A549 (cell line): Measurements from ENCODE around the gene NKAIN4. TPM values are rescaled to one million over a fixed set of nuclear protein-coding genes. Genes with fewer than 3 reads are reported as not detected.

Experiments
- ATAC-seq, 2 experiments: fragments of 200-7000 bp in 1 of 2; fragments of >200 bp in 1 of 2; cut with Nextera tagmentation in 1 of 2; cut with Tn5 transposase in 1 of 2; 3 replicates each; pipeline versions ENCODE4 v1.8.0 to v1.9.1; 2018 to 2020; ENCODE audit warnings: mild to moderate bottlenecking in 1 of 2, moderate library complexity in 1 of 2
- CTCF ChIA-PET: fragments of 300-600 bp; sonication (Branson Sonifier 250); formaldehyde crosslinking; extraction: SDS; loops from one replicate; lab custom pipeline; 2021; ENCODE audit warnings: antibody characterized with exemption, inconsistent platforms; lab: Yijun Ruan, JAX
- POLR2A ChIA-PET: fragments of 350-600 bp; formaldehyde crosslinking; extraction: SDS; loops from one replicate; lab custom pipeline; 2021; ENCODE audit warnings: antibody characterized with exemption, inconsistent platforms; lab: Yijun Ruan, JAX
- DNase-seq, 2 experiments: peaks; one replicate each; pipeline versions ENCODE4 v3.0.0 to v3.0.0-alpha.2; 2011 to 2016; ENCODE audit warnings: low read depth in 1 of 2, low spot score in 1 of 2
- FAIRE-seq: peaks from 2 replicates; lab custom pipeline; 2011; peaks lifted over from hg19 to GRCh38; lab: Jason Lieb, UNC
- H3K27ac ChIP-seq, 2 experiments: fragments of >200 bp; sonication (Bioruptor Twin); formaldehyde crosslinking; 3 replicates each; pipeline ENCODE4 v1.5.1; 2016 to 2017
- H3K4me1 ChIP-seq: fragments of >200 bp; sonication (Bioruptor Twin); formaldehyde crosslinking; 3 replicates; pipeline ENCODE4 v1.6.1; 2016
- H3K4me2 ChIP-seq: fragments of >200 bp; sonication (Bioruptor Twin); formaldehyde crosslinking; 3 replicates; pipeline ENCODE4 v1.6.1; 2016
- H3K4me3 ChIP-seq: fragments of >200 bp; sonication (Bioruptor Twin); formaldehyde crosslinking; 3 replicates; pipeline ENCODE4 v1.5.1; 2016
- H3K9me3 ChIP-seq: fragments of >200 bp; sonication (Bioruptor Twin); formaldehyde crosslinking; 3 replicates; pipeline ENCODE4 v1.6.1; 2016
- BHLHE40 ChIP-seq: IDR thresholded peaks from 2 replicates; pipeline ENCODE4 v1.6.1; 2012; ENCODE audit warnings: low read depth, low read length, inconsistent platforms
- CEBPB ChIP-seq, 2 experiments: fragments of >200 bp in 1 of 2; sonication (Bioruptor Twin) in 1 of 2; formaldehyde crosslinking in 1 of 2; IDR thresholded peaks; 2 replicates each; pipeline ENCODE4 v1.6.1; 2012 to 2016
- CHD2 ChIP-seq: fragments of 150-350 bp; IDR thresholded peaks from 2 replicates; pipeline ENCODE4 v1.6.1; 2014; ENCODE audit warnings: low read length; ENCODE audit not compliant: partially characterized antibody
- CHD4 ChIP-seq: fragments of 200-600 bp; sonication (generic); IDR thresholded peaks from 2 replicates; pipeline ENCODE4 v1.6.1; 2016; ENCODE audit warnings: antibody characterized with exemption, mild to moderate bottlenecking, borderline replicate concordance
- EP300 ChIP-seq, 2 experiments: fragments of >200 bp; sonication (Bioruptor Twin); formaldehyde crosslinking; IDR thresholded peaks; 2 replicates in 1 of 2; 3 replicates in 1 of 2; pipeline ENCODE4 v1.6.1; 2016 to 2017
- HDAC2 ChIP-seq: fragments of 200-600 bp; sonication (generic); IDR thresholded peaks from 2 replicates; pipeline ENCODE4 v1.6.1; 2016
- HOXA7 ChIP-seq: fragments of 250-450 bp; sonication (Bioruptor Pico); IDR thresholded peaks from 2 replicates; pipeline ENCODE4 v1.5.0; 2020; ENCODE audit warnings: mild to moderate bottlenecking, moderate library complexity
- HOXB5 ChIP-seq: fragments of 250-450 bp; sonication (Bioruptor Pico); IDR thresholded peaks from 2 replicates; pipeline ENCODE4 v1.5.0; 2020; ENCODE audit warnings: mild to moderate bottlenecking, moderate library complexity
- JUNB ChIP-seq: fragments of >200 bp; sonication (Bioruptor Twin); formaldehyde crosslinking; IDR thresholded peaks from 2 replicates; pipeline ENCODE4 v1.6.1; 2016
- KDM1A ChIP-seq: fragments of 200-600 bp; sonication (generic); IDR thresholded peaks from 2 replicates; pipeline ENCODE4 v1.6.1; 2016; ENCODE audit warnings: low read depth, mild to moderate bottlenecking
- MAZ ChIP-seq: fragments of 150-350 bp; IDR thresholded peaks from 2 replicates; pipeline ENCODE4 v1.6.1; 2014; ENCODE audit warnings: antibody characterized with exemption, low read depth, low read length, borderline replicate concordance
- POLR2A ChIP-seq: IDR thresholded peaks from 2 replicates; pipeline ENCODE4 v1.6.1; 2012; ENCODE audit warnings: mild to moderate bottlenecking, low read length
- RAD21 ChIP-seq, 2 experiments: fragments of >200 bp in 1 of 2; sonication (Bioruptor Twin) in 1 of 2; formaldehyde crosslinking in 1 of 2; IDR thresholded peaks in 1 of 2; conservative IDR thresholded peaks in 1 of 2; 2 replicates in 1 of 2; 3 replicates in 1 of 2; pipeline ENCODE4 v1.6.1; 2012 to 2018; ENCODE audit warnings: inconsistent platforms in 1 of 2
- RNF2 ChIP-seq: fragments of 200-600 bp; sonication (generic); IDR thresholded peaks from 2 replicates; pipeline ENCODE4 v1.6.1; 2016; ENCODE audit warnings: low read depth, mild to moderate bottlenecking, antibody characterized with exemption, moderate library complexity, borderline replicate concordance
- SMC3 ChIP-seq: fragments of >200 bp; sonication (Bioruptor Twin); formaldehyde crosslinking; IDR thresholded peaks from 3 replicates; pipeline ENCODE4 v1.6.1; 2018; ENCODE audit warnings: inconsistent platforms
- WGBS: methylation state at CpG from one replicate; pipeline ENCODE4 v1.1.6; 2017; ENCODE audit errors: missing lambda C conversion rate; 5-methylcytosine and 5-hydroxymethylcytosine counted together
- polyA plus RNA-seq, 4 experiments: library from polyadenylated mRNA; depleted of rRNA in 3 of 4; stranded (reverse); fragments of >200 nt; fragmentation: RNase III in 1 of 4; extraction: RNeasy Plus Mini Kit Qiagen cat#74134 plus additional on column Dnase treatment in 1 of 4; gene quantifications; 2 replicates in 3 of 4; 3 replicates in 1 of 4; pipeline ENCODE4 v1.2.3, GENCODE V29; 2011 to 2017
- TF ChIP-seq, protein P1 (sequence below): fragments of >200 bp; sonication (Bioruptor Twin); formaldehyde crosslinking; IDR thresholded peaks from 3 replicates; pipeline ENCODE4 v1.5.1; 2016
- TF ChIP-seq, protein P2 (sequence below): fragments of 250-450 bp; sonication (Bioruptor Pico); IDR thresholded peaks from 2 replicates; pipeline ENCODE4 v1.5.0; 2020; ENCODE audit warnings: low read depth, mild to moderate bottlenecking, moderate library complexity
- TF ChIP-seq, protein P3 (sequence below): IDR thresholded peaks from 2 replicates; pipeline ENCODE4 v1.6.1; 2012

Gene NKAIN4
- polyA plus RNA-seq, 2 of the 4 experiments (the other 2 are of a cell fraction), result 5.8 to 9.7 TPM

DNA sequence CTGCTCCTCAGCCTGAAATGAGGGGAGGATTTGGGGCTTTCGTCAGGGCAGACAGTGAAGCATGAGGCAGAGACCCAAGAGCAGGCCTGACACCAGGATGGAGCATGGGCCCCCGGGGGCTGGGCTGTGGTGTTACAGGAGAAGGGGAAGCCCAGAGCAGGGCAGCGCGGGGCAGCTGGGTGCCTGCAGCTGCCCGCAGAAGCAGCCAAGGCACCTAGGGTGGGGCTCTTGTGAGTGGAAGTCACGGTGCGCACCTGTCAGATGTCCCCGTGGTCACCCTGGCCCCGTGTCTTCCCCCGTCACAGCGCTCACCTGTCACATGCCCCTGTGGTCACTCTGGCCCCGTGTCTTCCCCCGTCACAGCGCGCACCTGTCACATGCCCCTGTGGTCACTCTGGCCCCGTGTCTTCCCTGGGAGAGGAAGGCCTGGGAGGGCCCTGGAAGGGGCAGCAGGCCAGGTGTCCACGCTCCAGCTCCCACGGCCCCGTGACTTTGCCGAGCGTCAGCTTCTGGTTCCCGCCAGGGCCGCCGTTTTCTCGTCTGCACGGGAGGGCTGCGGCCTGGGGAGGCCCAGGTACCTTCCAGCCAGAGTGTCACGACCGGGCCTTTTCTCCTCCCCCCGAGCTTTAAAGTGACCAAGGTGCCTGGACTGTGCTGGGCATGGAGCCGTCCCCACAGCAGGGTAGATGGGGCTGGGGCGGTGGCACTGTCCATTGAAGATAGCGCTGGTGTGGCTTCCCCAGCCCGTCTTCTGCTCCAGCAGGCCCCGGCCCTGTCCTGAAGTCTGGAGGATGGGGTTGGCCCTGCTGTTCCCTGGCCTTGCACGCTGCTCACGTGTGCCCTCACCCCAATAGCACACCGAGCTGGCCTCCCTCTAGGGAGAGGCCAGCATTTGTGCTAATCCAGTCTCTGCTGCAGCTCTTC lies 27.7 kb upstream of the NKAIN4 start (continued):
- TF ChIP-seq HDAC2 (no peak), CEBPB (IDR thresholded peaks at IDR 0.05) (no peak)

DNA sequence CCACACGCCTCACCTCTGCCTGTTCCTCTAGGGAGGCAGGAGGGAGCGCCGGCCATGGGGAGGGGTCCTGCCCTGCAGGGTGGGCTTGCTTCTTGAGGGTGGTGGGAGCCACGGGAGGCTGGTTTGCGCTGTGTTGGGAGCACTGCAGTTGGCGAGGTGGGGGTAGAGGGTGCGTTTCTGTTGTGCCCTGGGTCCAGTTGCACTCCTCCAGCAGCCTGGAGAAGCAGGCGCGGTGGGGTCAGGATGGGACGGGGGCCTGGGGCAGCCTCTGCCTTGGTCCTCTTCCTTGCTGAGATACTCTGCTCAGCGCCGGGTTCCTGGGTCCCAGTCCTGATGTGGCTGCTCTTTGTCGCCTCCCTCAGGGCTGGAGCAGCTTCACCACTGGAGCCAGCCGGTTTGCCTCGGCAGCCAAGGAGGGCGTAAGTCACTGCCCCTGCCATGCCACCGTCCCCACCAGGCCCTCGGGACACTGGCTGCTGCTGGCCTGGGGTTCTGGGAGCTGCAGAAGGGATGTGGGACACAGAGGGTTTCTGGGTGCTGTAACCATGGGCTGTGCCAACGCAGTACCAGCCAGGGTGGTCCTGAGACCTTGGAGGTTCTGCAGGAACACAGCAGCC lies 26.8 kb upstream of the NKAIN4 start:
- Histone ChIP-seq H3K4me3 (no peak overlapping the region), H3K9me3 (no peaks in the 10 kb centered on the region), H3K4me1 (no peaks in the 10 kb centered on the region), H3K4me2 (no peak overlapping the region), H3K27ac (no peak overlapping the region)
- WGBS, result 80% methylated on average over 16 of the region's 19 CpGs
- DNase-seq (peak; percentile 48 to 49), ATAC-seq (peak; percentile 46 to 83; a peak in 4 of 6 replicates), FAIRE-seq (no peak)
- TF ChIP-seq JUNB (no peak), RAD21 (conservative IDR thresholded peaks at IDR 0.05 in 1 of 2, IDR thresholded peaks at IDR 0.05 in 1 of 2) (peak; percentile 30 to 51; a peak in 1 of 5 replicates), SMC3 (peak; percentile 28; the same call in 1 of the 3 replicates)
- TF ChIP-seq, protein P1, sequence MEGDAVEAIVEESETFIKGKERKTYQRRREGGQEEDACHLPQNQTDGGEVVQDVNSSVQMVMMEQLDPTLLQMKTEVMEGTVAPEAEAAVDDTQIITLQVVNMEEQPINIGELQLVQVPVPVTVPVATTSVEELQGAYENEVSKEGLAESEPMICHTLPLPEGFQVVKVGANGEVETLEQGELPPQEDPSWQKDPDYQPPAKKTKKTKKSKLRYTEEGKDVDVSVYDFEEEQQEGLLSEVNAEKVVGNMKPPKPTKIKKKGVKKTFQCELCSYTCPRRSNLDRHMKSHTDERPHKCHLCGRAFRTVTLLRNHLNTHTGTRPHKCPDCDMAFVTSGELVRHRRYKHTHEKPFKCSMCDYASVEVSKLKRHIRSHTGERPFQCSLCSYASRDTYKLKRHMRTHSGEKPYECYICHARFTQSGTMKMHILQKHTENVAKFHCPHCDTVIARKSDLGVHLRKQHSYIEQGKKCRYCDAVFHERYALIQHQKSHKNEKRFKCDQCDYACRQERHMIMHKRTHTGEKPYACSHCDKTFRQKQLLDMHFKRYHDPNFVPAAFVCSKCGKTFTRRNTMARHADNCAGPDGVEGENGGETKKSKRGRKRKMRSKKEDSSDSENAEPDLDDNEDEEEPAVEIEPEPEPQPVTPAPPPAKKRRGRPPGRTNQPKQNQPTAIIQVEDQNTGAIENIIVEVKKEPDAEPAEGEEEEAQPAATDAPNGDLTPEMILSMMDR, result peak; percentile 36
- ChIA-PET CTCF (interaction anchor here (0.7 to 30.4 kb wide), 21 partner anchors 10 to 186 kb away, joined by 3 to 401 read pairs (median 5); partner anchors contain the start of genes BIRC7 and COL20A1), POLR2A (interaction anchor here (1.2 kb wide), 1 partner anchor 56 kb away, joined by 7 read pairs; no protein-coding TSS in a partner anchor)

DNA sequence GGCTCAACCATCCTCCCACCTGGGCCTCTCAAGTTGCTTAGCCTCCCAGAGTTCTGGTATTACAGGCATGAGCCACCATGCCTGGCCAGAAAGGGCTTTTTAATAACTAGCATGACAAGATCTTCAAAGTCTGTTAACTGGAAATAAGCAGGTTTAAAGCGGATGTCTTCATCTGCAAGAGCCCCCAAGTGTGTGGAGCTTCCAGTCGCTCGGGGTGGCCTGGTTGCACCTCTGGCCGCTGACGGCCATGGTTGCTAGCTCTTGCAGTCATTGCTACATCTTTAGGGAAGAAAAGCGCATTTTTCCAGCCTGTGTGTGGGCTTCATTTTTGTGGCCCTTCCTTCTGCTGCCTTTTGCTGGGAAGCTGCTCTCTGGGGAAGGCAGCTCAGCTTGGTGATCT lies 26.1 kb upstream of the NKAIN4 start:
- peaks cover under 1% of the 10 kb centered on the region; the same call in 1 of the 3 replicates for H3K4me1 ChIP-seq
- H3K27ac ChIP-seq, result no peak overlapping the region
- FAIRE-seq (no peak), ATAC-seq (no peak), DNase-seq (no peak)
- TF ChIP-seq BHLHE40 (no peak), HOXA7 (CRISPR knock-in tag) (no peak), HOXB5 (CRISPR knock-in tag) (no peak), CHD2 (no peak), HDAC2 (no peak), EP300 (IDR thresholded peaks at IDR 0.05) (no peak), POLR2A (no peak), RNF2 (no peak), MAZ (no peak), KDM1A (no peak), SMC3 (no peak), CHD4 (no peak)
- TF ChIP-seq, protein P2, sequence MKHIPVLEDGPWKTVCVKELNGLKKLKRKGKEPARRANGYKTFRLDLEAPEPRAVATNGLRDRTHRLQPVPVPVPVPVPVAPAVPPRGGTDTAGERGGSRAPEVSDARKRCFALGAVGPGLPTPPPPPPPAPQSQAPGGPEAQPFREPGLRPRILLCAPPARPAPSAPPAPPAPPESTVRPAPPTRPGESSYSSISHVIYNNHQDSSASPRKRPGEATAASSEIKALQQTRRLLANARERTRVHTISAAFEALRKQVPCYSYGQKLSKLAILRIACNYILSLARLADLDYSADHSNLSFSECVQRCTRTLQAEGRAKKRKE (CRISPR knock-in tag), result no peak
- TF ChIP-seq, protein P3, sequence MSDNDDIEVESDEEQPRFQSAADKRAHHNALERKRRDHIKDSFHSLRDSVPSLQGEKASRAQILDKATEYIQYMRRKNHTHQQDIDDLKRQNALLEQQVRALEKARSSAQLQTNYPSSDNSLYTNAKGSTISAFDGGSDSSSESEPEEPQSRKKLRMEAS, result no peak
- H3K9me3 ChIP-seq, result no peaks in the 10 kb centered on the region
- CTCF ChIA-PET, result interaction anchor here (0.7 to 30.4 kb wide), 19 partner anchors 9 to 102 kb away, joined by 3 to 401 read pairs (median 5); partner anchors contain the start of genes BIRC7 and COL20A1
- 74% methylated on average over 6 of the region's 6 CpGs for WGBS
- no peak overlapping the region for H3K4me2 ChIP-seq
- POLR2A ChIA-PET, result interaction anchor here (1.2 kb wide), 1 partner anchor 56 kb away, joined by 7 read pairs; no protein-coding TSS in a partner anchor
- H3K4me3 ChIP-seq, result no peak overlapping the region
